Measurements from ENCODE around the gene MUCL3. TPM values are rescaled to one million over a fixed set of nuclear protein-coding genes. Genes with fewer than 3 reads are reported as not detected.

MUCL3 gene
- total and polyA plus RNA-seq, 2 donors (not counting 1 experiment from before 2014, with no cell fraction given), result not detected

GRCh38 chr6:30944051-30944450, 3.3 kb downstream of the MUCL3 start:
- H3K27me3 ChIP-seq (replicated peaks in 1 of 4; ENCODE audit: control extremely low read depth in 1 of 4, control insufficient read depth in 3 of 4, insufficient read depth in 4 of 4, low read length in 3 of 4), result peaks cover 0 to 68% (median 19%) of the 10 kb centered on the region in 4 experiments
- POLR2A ChIA-PET, result no interaction called here
- WGBS (ENCODE audit: insufficient coverage), result 89% methylated on average over 2 of the region's 4 CpGs
- no peak overlapping the region for H3K9ac ChIP-seq (ENCODE audit: low read length)
- CTCF ChIA-PET, result no interaction called here
- no peak overlapping the region for H3K4me2 ChIP-seq (replicated peaks; ENCODE audit: low read depth, low read length, poor library complexity, severe bottlenecking)
- H3K27me3 Mint-ChIP-seq, result peaks cover 60% of the 10 kb centered on the region
- H3K9me3 Mint-ChIP-seq (ENCODE audit: insufficient read depth), result no peaks in the 10 kb centered on the region
- ATAC-seq (ENCODE audit: low read depth) (no peak), DNase-seq (no peak)
- H3K4me1 Mint-ChIP-seq, result no peaks in the 10 kb centered on the region
- no peaks in the 10 kb centered on the region for H3K79me2 ChIP-seq (ENCODE audit: control insufficient read depth, insufficient read depth, low read length)
- no peak overlapping the region for H2AFZ ChIP-seq (ENCODE audit: insufficient read depth, low read depth, low read length, poor library complexity, severe bottlenecking)
- H3K4me3 ChIP-seq (ENCODE audit: control extremely low read depth in 1 of 5, extremely low read depth in 1 of 5, insufficient read depth in 1 of 5, low read depth in 2 of 5, low read length in 4 of 5), result no peak overlapping the region
- no peaks in the 10 kb centered on the region for H3K36me3 ChIP-seq (replicated peaks in 1 of 2; ENCODE audit: control extremely low read depth in 1 of 2, control insufficient read depth in 1 of 2, extremely low read depth in 1 of 2, insufficient read depth in 2 of 2, low read length in 1 of 2)
- TF ChIP-seq CTCF (IDR thresholded peaks at IDR 0.05) (no peak), EZH2 (IDR thresholded peaks at IDR 0.05; ENCODE audit: borderline replicate concordance, insufficient read depth, low read depth, low read length, poor library complexity, severe bottlenecking) (no peak)
- H3K4me1 ChIP-seq (ENCODE audit: control insufficient read depth in 2 of 2, insufficient read depth in 2 of 2, low read length in 2 of 2), result no peaks in the 10 kb centered on the region
- no peak overlapping the region for H3K27ac ChIP-seq (ENCODE audit: low read length in 2 of 2)
- H3K27ac Mint-ChIP-seq, result no peak overlapping the region
- intact Hi-C loops (cut with micrococcal nuclease), result no loop called here
- no peaks in the 10 kb centered on the region for H4K20me1 ChIP-seq (ENCODE audit: control insufficient read depth, insufficient read depth, low read length, poor library complexity, severe bottlenecking)
- no peaks in the 10 kb centered on the region for H3K9me3 ChIP-seq (ENCODE audit: control extremely low read depth in 1 of 3, control insufficient read depth in 2 of 3, insufficient read depth in 1 of 3, low read length in 2 of 3)
- no peak overlapping the region for H3K4me3 Mint-ChIP-seq

GRCh38 chr6:30945281-30945680, 4.5 kb downstream of the MUCL3 start:
- POLR2A ChIA-PET, result no interaction called here
- DNase-seq, result no peak
- Mint-ChIP-seq H3K27me3 (peaks cover 57% of the 10 kb centered on the region), H3K9me3 (ENCODE audit: insufficient read depth) (no peaks in the 10 kb centered on the region), H3K27ac (no peak overlapping the region), H3K4me3 (no peak overlapping the region), H3K4me1 (no peaks in the 10 kb centered on the region)
- TF ChIP-seq EZH2 (IDR thresholded peaks at IDR 0.05; ENCODE audit: borderline replicate concordance, insufficient read depth, low read depth, low read length, poor library complexity, severe bottlenecking) (no peak), CTCF (IDR thresholded peaks at IDR 0.05) (no peak)
- Histone ChIP-seq H3K4me1 (ENCODE audit: control insufficient read depth in 2 of 2, insufficient read depth in 2 of 2, low read length in 2 of 2) (no peaks in the 10 kb centered on the region), H3K4me2 (replicated peaks; ENCODE audit: low read depth, low read length, poor library complexity, severe bottlenecking) (no peak overlapping the region), H3K27me3 (replicated peaks in 1 of 4; ENCODE audit: control extremely low read depth in 1 of 4, control insufficient read depth in 3 of 4, insufficient read depth in 4 of 4, low read length in 3 of 4) (peaks cover 0 to 60% (median 19%) of the 10 kb centered on the region in 4 experiments), H4K20me1 (ENCODE audit: control insufficient read depth, insufficient read depth, low read length, poor library complexity, severe bottlenecking) (no peaks in the 10 kb centered on the region), H2AFZ (ENCODE audit: insufficient read depth, low read depth, low read length, poor library complexity, severe bottlenecking) (no peak overlapping the region), H3K36me3 (replicated peaks in 1 of 2; ENCODE audit: control extremely low read depth in 1 of 2, control insufficient read depth in 1 of 2, extremely low read depth in 1 of 2, insufficient read depth in 2 of 2, low read length in 1 of 2) (no peaks in the 10 kb centered on the region), H3K9ac (ENCODE audit: low read length) (no peak overlapping the region), H3K9me3 (ENCODE audit: control extremely low read depth in 1 of 3, control insufficient read depth in 2 of 3, insufficient read depth in 1 of 3, low read length in 2 of 3) (no peaks in the 10 kb centered on the region), H3K4me3 (ENCODE audit: control extremely low read depth in 1 of 5, extremely low read depth in 1 of 5, insufficient read depth in 1 of 5, low read depth in 2 of 5, low read length in 4 of 5) (no peak overlapping the region), H3K27ac (ENCODE audit: low read length in 2 of 2) (no peak overlapping the region), H3K79me2 (ENCODE audit: control insufficient read depth, insufficient read depth, low read length) (no peaks in the 10 kb centered on the region)
- intact Hi-C loops (cut with micrococcal nuclease), result no loop called here
- CTCF ChIA-PET, result interaction anchor here (1.9 kb wide), 1 partner anchor 10 kb away, joined by 4 read pairs; no protein-coding TSS in a partner anchor
- no peak for ATAC-seq (ENCODE audit: low read depth)
- WGBS (ENCODE audit: insufficient coverage), result 100% methylated on average over 2 of the region's 5 CpGs
